CD4-positive, alpha-beta T cell treated with Interleukin-6 at 100 ng/mL for 8 hours (primary cell): ENCODE measurements around the gene SAMD8.

Experiments used
- DNase-seq: peaks from one replicate; pipeline ENCODE4 v3.0.0-alpha.2; 2020; ENCODE audit warnings: mixed read lengths, low spot score

Gene SAMD8

GRCh38 chr10:75111365-75111906 lies at the start of gene SAMD8:
Gene SAMD8 (plus strand): TSS chr10:75111656. CDS start chr10:75150529, 38,873 bp downstream.
- peak; percentile 95 for DNase-seq

GRCh38 chr10:75061709-75062505 lies 49.5 kb upstream of the SAMD8 start:
- no peak for DNase-seq

- DNase-seq: no peak
Observed at GRCh38 chr10:75062506-75063299, 48.8 kb upstream of the SAMD8 start.

- DNase-seq: no peak
Observed at GRCh38 chr10:75063461-75064230, 47.8 kb upstream of the SAMD8 start.

- no peak for DNase-seq
Observed at GRCh38 chr10:75065076-75065475, 46.4 kb upstream of the SAMD8 start.

GRCh38 chr10:75066271-75066670 lies 45.2 kb upstream of the SAMD8 start:
- DNase-seq: no peak

- DNase-seq: no peak
Observed at GRCh38 chr10:75067272-75067671, 44.2 kb upstream of the SAMD8 start.

GRCh38 chr10:75068523-75068922 lies 42.9 kb upstream of the SAMD8 start:
- DNase-seq: no peak

GRCh38 chr10:75070476-75070875 lies 41.0 kb upstream of the SAMD8 start:
- no peak for DNase-seq

GRCh38 chr10:75070961-75071428 lies 40.5 kb upstream of the SAMD8 start:
- DNase-seq: no peak

GRCh38 chr10:75071756-75072155 lies 39.7 kb upstream of the SAMD8 start:
- no peak for DNase-seq

GRCh38 chr10:75072727-75073126 lies 38.7 kb upstream of the SAMD8 start:
- DNase-seq: no peak

- DNase-seq: no peak
Observed at GRCh38 chr10:75073442-75073841, 38.0 kb upstream of the SAMD8 start.

GRCh38 chr10:75074711-75075445 lies 36.6 kb upstream of the SAMD8 start:
- DNase-seq: no peak

GRCh38 chr10:75076348-75076747 lies 35.1 kb upstream of the SAMD8 start:
- DNase-seq: no peak

- DNase-seq: no peak
Observed at GRCh38 chr10:75079436-75080083, 31.9 kb upstream of the SAMD8 start.

GRCh38 chr10:75080554-75080953 lies 30.9 kb upstream of the SAMD8 start:
- DNase-seq: no peak

GRCh38 chr10:75081379-75081778 lies 30.1 kb upstream of the SAMD8 start:
- DNase-seq: no peak

- no peak for DNase-seq
Observed at GRCh38 chr10:75083972-75084833, 27.3 kb upstream of the SAMD8 start.

- no peak for DNase-seq
Observed at GRCh38 chr10:75084834-75085384, 26.5 kb upstream of the SAMD8 start.
